Natural killer cell (primary cell): ENCODE measurements around the gene PSMD11. TPM values are rescaled to one million over a fixed set of nuclear protein-coding genes. Genes with fewer than 3 reads are reported as not detected.

Experiments used
- ATAC-seq, 3 donors: fragments of 150-1000 bp in 2 of 3; fragments of 200-7000 bp in 1 of 3; cut with Tn5 transposase; 1 replicate in 1 of 3; 2 replicates in 2 of 3; pipeline ENCODE4 v1.10.0; 2021; ENCODE audit warnings: mild to moderate bottlenecking in 2 of 3, moderate library complexity in 2 of 3
- DNase-seq, 2 donors: peaks; one replicate each; pipeline versions ENCODE4 v3.0.0 to v3.0.0-alpha.2; 2013 to 2021; ENCODE audit warnings: mixed read lengths in 1 of 2
- H3K27ac ChIP-seq: one replicate; pipeline ENCODE4 v1.5.1; 2013; ENCODE audit warnings: mild to moderate bottlenecking, low read length
- H3K27me3 ChIP-seq: one replicate; pipeline ENCODE4 v1.6.1; 2013; ENCODE audit warnings: low read length; ENCODE audit not compliant: control insufficient read depth, insufficient read depth
- H3K36me3 ChIP-seq: one replicate; pipeline ENCODE4 v1.6.1; 2013; ENCODE audit warnings: low read length; ENCODE audit not compliant: control insufficient read depth, insufficient read depth
- H3K4me1 ChIP-seq: one replicate; pipeline ENCODE4 v1.6.1; 2013; ENCODE audit warnings: low read length; ENCODE audit not compliant: control insufficient read depth, insufficient read depth
- H3K4me3 ChIP-seq: one replicate; pipeline ENCODE4 v1.5.1; 2013; ENCODE audit warnings: low read length
- H3K9me3 ChIP-seq: one replicate; pipeline ENCODE4 v1.6.1; 2013; ENCODE audit warnings: low read length; ENCODE audit not compliant: control insufficient read depth, insufficient read depth
- H3K27ac Mint-ChIP-seq, 2 donors: one replicate each; pipeline ENCODE4 v1.8.0; 2022; ENCODE audit warnings: mild to moderate bottlenecking in 2 of 2, mixed read lengths in 2 of 2, moderate library complexity in 1 of 2
- H3K27me3 Mint-ChIP-seq, 2 donors: one replicate each; pipeline ENCODE4 v1.8.0; 2022; ENCODE audit warnings: low read depth in 2 of 2, mixed read lengths in 2 of 2
- H3K36me3 Mint-ChIP-seq: one replicate; pipeline ENCODE4 v1.8.0; 2022; ENCODE audit warnings: mixed read lengths
- H3K4me1 Mint-ChIP-seq, 2 donors: one replicate each; pipeline ENCODE4 v1.8.0; 2022; ENCODE audit warnings: mixed read lengths in 2 of 2
- H3K4me3 Mint-ChIP-seq: one replicate; pipeline ENCODE4 v1.8.0; 2022; ENCODE audit warnings: mild to moderate bottlenecking, moderate library complexity, mixed read lengths
- H3K9me3 Mint-ChIP-seq, 2 donors: one replicate each; pipeline ENCODE4 v1.8.0; 2022; ENCODE audit warnings: mixed read lengths in 2 of 2
- CTCF ChIP-seq: fragments of 200-600 bp; IDR thresholded peaks from one replicate; pipeline ENCODE4 v1.8.0; 2022; ENCODE audit warnings: antibody characterized with exemption
- WGBS: methylation state at CpG from one replicate; pipeline ENCODE4 v1.1.7; 2013; ENCODE audit warnings: missing lambda C conversion rate; ENCODE audit not compliant: insufficient coverage; 5-methylcytosine and 5-hydroxymethylcytosine counted together
- intact Hi-C: fragments of 100-400 bp; cut with micrococcal nuclease; formaldehyde crosslinking; loops from one replicate; pipeline ENCODE4 v1.14.2; 2022
- total RNA-seq, 4 donors: library from RNA; stranded (reverse); fragments of 120-200 nt in 1 of 4; gene quantifications; one replicate each; pipeline versions ENCODE4 v1.2.3 to v1.2.4, GENCODE V29; 2013 to 2022

The PSMD11 gene
- total RNA-seq, 3 donors from 2014 or later (not counting 1 experiment from before 2014, with no cell fraction given): 83.4 to 108 (median 105) TPM

DNA sequence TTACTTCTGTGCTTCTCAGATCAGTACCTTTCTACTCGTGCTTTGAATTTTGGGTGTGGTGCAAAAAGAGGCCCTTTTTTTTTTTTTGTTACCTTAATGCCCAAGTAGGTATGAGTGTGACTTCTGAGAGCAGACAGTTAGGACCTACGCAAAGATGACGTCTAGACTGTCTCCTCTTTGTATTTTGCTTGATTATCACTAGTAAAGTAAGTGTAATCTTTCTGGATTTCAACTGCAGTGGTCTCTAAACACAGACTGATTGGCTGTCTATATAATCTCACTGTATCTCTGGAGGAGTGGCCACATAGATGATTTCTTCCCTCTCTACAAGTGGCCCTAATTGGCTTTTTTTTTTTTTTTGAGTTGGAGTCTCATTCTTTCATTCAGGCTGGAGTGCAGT, 30.9 kb downstream of the PSMD11 start:
- intact Hi-C loops: no loop called here
- DNase-seq (no peak), ATAC-seq (no peak)
- H3K36me3 Mint-ChIP-seq: peaks cover 48% of the 10 kb centered on the region
- peaks cover 0 to 3% of the 10 kb centered on the region in 2 donors for H3K4me1 Mint-ChIP-seq
- H3K4me3 ChIP-seq: no peak overlapping the region
- TF ChIP-seq CTCF: no peak
- H3K4me3 Mint-ChIP-seq: no peak overlapping the region
- no peak overlapping the region for H3K27ac ChIP-seq
- H3K4me1 ChIP-seq: no peaks in the 10 kb centered on the region
- no peaks in the 10 kb centered on the region for H3K9me3 Mint-ChIP-seq
- H3K9me3 ChIP-seq: no peaks in the 10 kb centered on the region
- no peaks in the 10 kb centered on the region for H3K27me3 ChIP-seq
- peak overlapping the region in 1 of 2 donors; percentile 29 for H3K27ac Mint-ChIP-seq
- peaks cover 86% of the 10 kb centered on the region for H3K36me3 ChIP-seq
- no peaks in the 10 kb centered on the region for H3K27me3 Mint-ChIP-seq
- WGBS: 100% methylated on average over 3 of the region's 3 CpGs

- H3K9me3 Mint-ChIP-seq: no peaks in the 10 kb centered on the region
- H3K27me3 ChIP-seq: no peaks in the 10 kb centered on the region
- no peak for TF ChIP-seq CTCF
- peaks cover 0 to 3% of the 10 kb centered on the region in 2 donors for H3K4me1 Mint-ChIP-seq
- peaks cover 59% of the 10 kb centered on the region for H3K36me3 Mint-ChIP-seq
- ATAC-seq: no peak
- H3K4me3 Mint-ChIP-seq: no peak overlapping the region
- H3K4me3 ChIP-seq: no peak overlapping the region
- intact Hi-C loops: no loop called here
- H3K9me3 ChIP-seq: no peaks in the 10 kb centered on the region
- H3K27ac ChIP-seq: no peak overlapping the region
- H3K36me3 ChIP-seq: peaks cover 86% of the 10 kb centered on the region
- no peaks in the 10 kb centered on the region for H3K4me1 ChIP-seq
- 97% methylated on average over 8 of the region's 8 CpGs for WGBS
- no peak for DNase-seq
- H3K27me3 Mint-ChIP-seq: no peaks in the 10 kb centered on the region
- H3K27ac Mint-ChIP-seq: no peak overlapping the region
These were observed 32.9 kb downstream of the PSMD11 start for GRCh38 chr17:32477220-32477619.

GRCh38 chr17:32479074-32479617, 34.8 kb downstream of the PSMD11 start:
- peaks cover 57% of the 10 kb centered on the region for H3K36me3 Mint-ChIP-seq
- WGBS: 95% methylated on average over 5 of the region's 5 CpGs
- H3K27me3 Mint-ChIP-seq: no peaks in the 10 kb centered on the region
- H3K27me3 ChIP-seq: no peaks in the 10 kb centered on the region
- H3K9me3 ChIP-seq: no peaks in the 10 kb centered on the region
- H3K4me1 Mint-ChIP-seq: peaks cover 10 to 11% of the 10 kb centered on the region in 2 donors
- no peak for DNase-seq
- intact Hi-C loops: no loop called here
- no peak overlapping the region for H3K4me3 Mint-ChIP-seq
- H3K9me3 Mint-ChIP-seq: no peaks in the 10 kb centered on the region
- no peak overlapping the region for H3K4me3 ChIP-seq
- TF ChIP-seq CTCF: no peak
- H3K27ac ChIP-seq: no peak overlapping the region
- peaks cover 82% of the 10 kb centered on the region for H3K36me3 ChIP-seq
- peaks cover 7% of the 10 kb centered on the region for H3K4me1 ChIP-seq
- no peak for ATAC-seq
- H3K27ac Mint-ChIP-seq: peak overlapping the region in 1 of 2 donors; percentile 44

DNA sequence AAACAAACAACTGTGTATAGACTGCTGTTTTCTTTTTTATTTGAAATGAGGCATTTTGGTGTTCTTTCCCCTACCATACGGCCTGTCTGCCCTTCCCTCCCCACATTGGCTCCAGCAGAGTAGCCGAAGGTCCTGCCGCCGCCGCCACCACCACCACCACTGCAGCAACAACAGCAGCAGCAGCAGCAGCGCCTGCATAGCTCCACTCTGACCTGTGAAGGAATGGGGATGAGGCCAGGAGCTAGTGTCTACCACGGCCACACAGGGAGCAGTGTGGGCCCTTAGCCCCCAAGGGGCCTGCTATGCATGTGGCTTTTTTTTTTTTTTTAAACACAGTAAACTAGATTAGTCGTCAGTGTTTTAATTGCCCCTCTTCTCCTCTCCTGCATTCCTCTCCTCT, 36.9 kb downstream of the PSMD11 start:
- Histone ChIP-seq H3K27me3 (no peaks in the 10 kb centered on the region), H3K4me1 (peaks cover 12% of the 10 kb centered on the region), H3K4me3 (no peak overlapping the region), H3K27ac (no peak overlapping the region), H3K36me3 (peaks cover 61% of the 10 kb centered on the region), H3K9me3 (no peaks in the 10 kb centered on the region)
- no peaks in the 10 kb centered on the region for H3K27me3 Mint-ChIP-seq
- no peak for TF ChIP-seq CTCF
- ATAC-seq (no peak), DNase-seq (no peak)
- H3K27ac Mint-ChIP-seq: peak overlapping the region in 1 of 2 donors; percentile 47
- no peak overlapping the region for H3K4me3 Mint-ChIP-seq
- peaks cover 16 to 18% of the 10 kb centered on the region in 2 donors for H3K4me1 Mint-ChIP-seq
- intact Hi-C loops: loop anchor here (5.0 kb wide), 1 partner anchor 276 kb away; no protein-coding TSS in a partner anchor
- 96% methylated on average over 3 of the region's 8 CpGs for WGBS
- peaks cover 43% of the 10 kb centered on the region for H3K36me3 Mint-ChIP-seq
- no peaks in the 10 kb centered on the region for H3K9me3 Mint-ChIP-seq
